H9 (cell line): ENCODE results near the gene BCAT1. TPM values are rescaled to one million over a fixed set of nuclear protein-coding genes. Genes with fewer than 3 reads are reported as not detected.

Source experiments
- DNase-seq: peaks from one replicate; pipeline ENCODE4 v3.0.0-alpha.2; 2017
- H2AFZ ChIP-seq: one replicate; pipeline ENCODE4 v1.6.1; 2013; ENCODE audit warnings: mild to moderate bottlenecking, low read length, control low read depth, moderate library complexity
- H2AK5ac ChIP-seq: 2 replicates; pipeline ENCODE4 v1.6.1; 2013; ENCODE audit warnings: low read length, control low read depth, mixed read lengths; ENCODE audit not compliant: insufficient read length
- H2BK120ac ChIP-seq: one replicate; pipeline ENCODE4 v1.6.1; 2013; ENCODE audit warnings: low read depth, mild to moderate bottlenecking, low read length, control low read depth, inconsistent platforms; ENCODE audit not compliant: poor library complexity, severe bottlenecking
- H2BK12ac ChIP-seq: 2 replicates; pipeline ENCODE4 v1.6.1; 2013; ENCODE audit warnings: low read length, control low read depth, mixed read lengths, low read depth; ENCODE audit not compliant: insufficient read length
- H2BK15ac ChIP-seq: 2 replicates; pipeline ENCODE4 v1.6.1; 2013; ENCODE audit warnings: low read depth, low read length, control low read depth
- H2BK20ac ChIP-seq: one replicate; pipeline ENCODE4 v1.6.1; 2013; ENCODE audit warnings: low read depth, mild to moderate bottlenecking, low read length, control low read depth, inconsistent platforms; ENCODE audit not compliant: poor library complexity, severe bottlenecking
- H2BK5ac ChIP-seq: 2 replicates; pipeline ENCODE4 v1.6.1; 2013; ENCODE audit warnings: low read length, control low read depth, mixed read lengths; ENCODE audit not compliant: insufficient read length
- H3K14ac ChIP-seq: 2 replicates; pipeline ENCODE4 v1.6.1; 2013; ENCODE audit warnings: low read length, control low read depth; ENCODE audit not compliant: insufficient read depth
- H3K18ac ChIP-seq: 2 replicates; pipeline ENCODE4 v1.6.1; 2013; ENCODE audit warnings: low read depth, mild to moderate bottlenecking, mixed read lengths, low read length, control low read depth; ENCODE audit not compliant: insufficient read length
- H3K23ac ChIP-seq: 2 replicates; pipeline ENCODE4 v1.6.1; 2013; ENCODE audit warnings: low read length, control low read depth, mixed read lengths, low read depth; ENCODE audit not compliant: insufficient read length
- H3K23me2 ChIP-seq: 2 replicates; pipeline ENCODE4 v1.6.1; 2013; ENCODE audit warnings: low read depth, mild to moderate bottlenecking, mixed read lengths, low read length, control low read depth; ENCODE audit not compliant: insufficient read length, poor library complexity, severe bottlenecking
- H3K27ac ChIP-seq: 2 replicates; pipeline ENCODE4 v1.5.1; 2013; ENCODE audit warnings: low read length, control low read depth, mixed read lengths, low read depth; ENCODE audit not compliant: insufficient read length
- H3K27me3 ChIP-seq: 2 replicates; pipeline ENCODE4 v1.6.1; 2013; ENCODE audit warnings: low read length, control low read depth, inconsistent platforms; ENCODE audit not compliant: insufficient read depth
- H3K4ac ChIP-seq: 2 replicates; pipeline ENCODE4 v1.6.1; 2013; ENCODE audit warnings: low read depth, mild to moderate bottlenecking, control low read depth, inconsistent platforms, low read length, moderate library complexity
- H3K4me1 ChIP-seq: 2 replicates; pipeline ENCODE4 v1.6.1; 2013; ENCODE audit warnings: low read length, control low read depth, inconsistent platforms; ENCODE audit not compliant: insufficient read depth
- H3K4me2 ChIP-seq: 2 replicates; pipeline ENCODE4 v1.6.1; 2013; ENCODE audit warnings: low read length, control low read depth, mixed read lengths; ENCODE audit not compliant: insufficient read length, insufficient read depth
- H3K56ac ChIP-seq: 2 replicates; pipeline ENCODE4 v1.6.1; 2013; ENCODE audit warnings: low read depth, mild to moderate bottlenecking, mixed read lengths, low read length, control low read depth; ENCODE audit not compliant: insufficient read length
- H3K79me1 ChIP-seq: 2 replicates; pipeline ENCODE4 v1.6.1; 2013; ENCODE audit warnings: low read depth, mild to moderate bottlenecking, moderate library complexity, low read length, control low read depth, inconsistent platforms; ENCODE audit not compliant: insufficient read depth, poor library complexity, severe bottlenecking
- H3K79me2 ChIP-seq: 2 replicates; pipeline ENCODE4 v1.6.1; 2013; ENCODE audit warnings: low read length, control low read depth, inconsistent platforms; ENCODE audit not compliant: insufficient read depth
- H3K9ac ChIP-seq: 2 replicates; pipeline ENCODE4 v1.6.1; 2013; ENCODE audit warnings: low read length, control low read depth, mixed read lengths; ENCODE audit not compliant: insufficient read length; ENCODE audit errors: extremely low read depth
- H3K9me3 ChIP-seq: one replicate; pipeline ENCODE4 v1.6.1; 2013; ENCODE audit warnings: low read depth, low read length, inconsistent platforms; ENCODE audit not compliant: control insufficient read depth
- H3T11ph ChIP-seq: one replicate; pipeline ENCODE4 v1.6.1; 2013; ENCODE audit warnings: mild to moderate bottlenecking, low read length, control low read depth, inconsistent platforms
- H4K20me1 ChIP-seq: one replicate; pipeline ENCODE4 v1.6.1; 2013; ENCODE audit not compliant: control insufficient read depth, insufficient read length, insufficient read depth
- H4K5ac ChIP-seq: 2 replicates; pipeline ENCODE4 v1.6.1; 2013; ENCODE audit warnings: low read depth, mild to moderate bottlenecking, mixed read lengths, low read length, control low read depth; ENCODE audit not compliant: insufficient read length
- H4K8ac ChIP-seq: replicated peaks from 2 replicates; pipeline ENCODE4 v1.6.1; 2013; ENCODE audit warnings: low read length, control low read depth, mixed read lengths, low read depth; ENCODE audit not compliant: insufficient read length
- H4K91ac ChIP-seq: 2 replicates; pipeline ENCODE4 v1.6.1; 2013; ENCODE audit warnings: low read depth, mild to moderate bottlenecking, moderate library complexity, mixed read lengths, low read length, control low read depth; ENCODE audit not compliant: insufficient read length
- H3K27ac Mint-ChIP-seq, 3 experiments: 2 replicates in 2 of 3; 3 replicates in 1 of 3; pipeline ENCODE4 v1.8.0; 2020 to 2021; ENCODE audit warnings: mixed read lengths in 3 of 3, mild to moderate bottlenecking in 1 of 3, moderate library complexity in 1 of 3
- H3K27me3 Mint-ChIP-seq: 2 replicates; pipeline ENCODE4 v1.8.0; 2021; ENCODE audit warnings: low read depth, mild to moderate bottlenecking, moderate library complexity, mixed read lengths
- H3K36me3 Mint-ChIP-seq, 3 experiments: 2 replicates in 2 of 3; 3 replicates in 1 of 3; pipeline ENCODE4 v1.8.0; 2020 to 2021; ENCODE audit warnings: low read depth in 3 of 3, mixed read lengths in 3 of 3; ENCODE audit not compliant: insufficient read depth in 1 of 3
- H3K4me1 Mint-ChIP-seq, 2 experiments: 2 replicates each; pipeline ENCODE4 v1.8.0; 2020; ENCODE audit warnings: mixed read lengths in 2 of 2
- H3K4me3 Mint-ChIP-seq, 2 experiments: 2 replicates in 1 of 2; 3 replicates in 1 of 2; pipeline ENCODE4 v1.8.0; 2020 to 2021; ENCODE audit warnings: mild to moderate bottlenecking in 2 of 2, mixed read lengths in 2 of 2, moderate library complexity in 1 of 2
- H3K9me3 Mint-ChIP-seq, 2 experiments: 2 replicates in 1 of 2; 3 replicates in 1 of 2; pipeline ENCODE4 v1.8.0; 2020; ENCODE audit warnings: mild to moderate bottlenecking in 2 of 2, mixed read lengths in 2 of 2, moderate library complexity in 1 of 2
- CTCF ChIP-seq: fragments of 200-600 bp; sonication (generic); conservative IDR thresholded peaks from 3 replicates; pipeline ENCODE4 v1.8.0; 2021; ENCODE audit warnings: antibody characterized with exemption, mild to moderate bottlenecking
- WGBS: extraction: QIAGEN DNeasy Blood & Tissue Kit; methylation state at CpG from one replicate; pipeline ENCODE4 v1.1.7; 2013; ENCODE audit warnings: missing lambda C conversion rate, low lambda C conversion rate, mixed read lengths; ENCODE audit not compliant: insufficient read length; ENCODE audit errors: extremely low coverage; 5-methylcytosine and 5-hydroxymethylcytosine counted together
- total RNA-seq: library from RNA; stranded (reverse); gene quantifications from 2 replicates; pipeline ENCODE4 v1.2.1, GENCODE V29; 2021

BCAT1 gene
- total RNA-seq, 1 experiment from 2014 or later, result 244 TPM

DNA sequence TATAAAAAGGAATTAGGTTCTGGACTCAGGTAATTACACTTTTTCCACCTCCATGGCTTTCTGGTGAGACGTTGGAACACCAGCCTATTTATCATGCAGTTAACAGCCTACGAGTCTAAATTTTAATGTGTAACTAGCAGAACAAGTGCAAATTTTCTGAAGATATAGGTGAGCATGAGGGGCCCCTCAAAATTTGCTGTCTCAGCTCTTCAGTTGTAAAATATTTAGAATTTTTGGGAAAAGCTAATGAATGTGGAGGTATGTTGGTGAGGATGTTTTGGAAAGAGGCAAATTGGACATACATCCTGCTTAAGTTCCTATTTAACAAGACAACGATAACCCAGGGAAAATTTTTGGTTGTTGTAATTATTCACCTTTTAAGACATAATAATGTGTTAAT, 25.3 kb upstream of the BCAT1 start:
- Mint-ChIP-seq H3K9me3 (peaks cover 0 to 6% of the 10 kb centered on the region in 2 experiments; a peak in 2 of 5 replicates), H3K4me1 (peaks cover 0 to 6% of the 10 kb centered on the region in 2 experiments; a peak in 2 of 4 replicates), H3K27me3 (no peaks in the 10 kb centered on the region; the same call in 1 of the 2 replicates), H3K4me3 (no peak overlapping the region), H3K36me3 (peaks cover 0 to 7% (median 0%) of the 10 kb centered on the region in 3 experiments; a peak in 4 of 7 replicates), H3K27ac (no peak overlapping the region)
- no peak overlapping the region for H2BK15ac ChIP-seq
- H2BK20ac ChIP-seq, result no peak overlapping the region
- H4K91ac ChIP-seq, result no peak overlapping the region
- no peaks in the 10 kb centered on the region for H3K23me2 ChIP-seq
- no peak overlapping the region for H4K8ac ChIP-seq
- no peak overlapping the region for H3K18ac ChIP-seq
- H3K4me1 ChIP-seq, result no peaks in the 10 kb centered on the region
- no peaks in the 10 kb centered on the region for H3K79me1 ChIP-seq
- H3K4me2 ChIP-seq, result no peak overlapping the region
- H3K14ac ChIP-seq, result no peak overlapping the region
- H2AFZ ChIP-seq, result no peak overlapping the region
- no peaks in the 10 kb centered on the region for H3K79me2 ChIP-seq
- no peak overlapping the region for H3K9ac ChIP-seq
- H2BK5ac ChIP-seq, result no peak overlapping the region
- no peaks in the 10 kb centered on the region for H3K27me3 ChIP-seq
- H3K23ac ChIP-seq, result no peak overlapping the region
- H3K56ac ChIP-seq, result no peak overlapping the region
- no peaks in the 10 kb centered on the region for H3K9me3 ChIP-seq
- H3K4ac ChIP-seq, result no peak overlapping the region
- TF ChIP-seq CTCF, result no peak
- no peaks in the 10 kb centered on the region for H4K20me1 ChIP-seq
- no peak overlapping the region for H3K27ac ChIP-seq
- H3T11ph ChIP-seq, result no peak overlapping the region
- H2AK5ac ChIP-seq, result no peak overlapping the region
- no peak overlapping the region for H2BK12ac ChIP-seq
- DNase-seq, result no peak
- no peak overlapping the region for H4K5ac ChIP-seq
- no peak overlapping the region for H2BK120ac ChIP-seq
- WGBS, result no CpG with 5 or more reads among the region's 3 CpGs
